GM12878 (cell line): ENCODE measurements around the gene BAZ1B. TPM values are rescaled to one million over a fixed set of nuclear protein-coding genes. Genes with fewer than 3 reads are reported as not detected.

ENCODE experiments used
- ATAC-seq: fragments of 200-7000 bp; cut with Tn5 transposase; 3 replicates; pipeline ENCODE4 v1.9.1; 2020; ENCODE audit warnings: mild to moderate bottlenecking, moderate library complexity
- BruUV-seq: library from RNA; stranded (reverse); fragments of 400-500 nt; replicated peaks from 2 replicates; lab custom pipeline; 2021; lab: Mats Ljungman, UMichigan
- CTCF ChIA-PET: fragments of 300-600 bp; sonication (Branson Sonifier 250); formaldehyde crosslinking; extraction: SDS; loops from one replicate; lab custom pipeline; 2021; ENCODE audit warnings: inconsistent platforms; lab: Yijun Ruan, JAX
- POLR2A ChIA-PET: fragments of 350-600 bp; formaldehyde crosslinking; extraction: SDS; loops from one replicate; lab custom pipeline; 2021; ENCODE audit warnings: inconsistent platforms; lab: Charles Lee
- RAD21 ChIA-PET: fragments of 300-600 bp; sonication (Branson Sonifier 250); formaldehyde crosslinking; loops from one replicate; lab custom pipeline; 2023; ENCODE audit warnings: antibody characterized with exemption; ENCODE audit not compliant: unreplicated experiment; lab: Charles Lee
- SMC1A ChIA-PET: fragments of 300-600 bp; sonication (Branson Sonifier 250); formaldehyde crosslinking; loops from one replicate; lab custom pipeline; 2023; ENCODE audit not compliant: unreplicated experiment, uncharacterized antibody; lab: Charles Lee
- DNase-seq: peaks from one replicate; pipeline ENCODE4 v3.0.0-alpha.2; 2011; ENCODE audit warnings: low read depth, low spot score
- FAIRE-seq: peaks from 3 replicates; lab custom pipeline; 2011; peaks lifted over from hg19 to GRCh38; lab: Jason Lieb, UNC
- H2AFZ ChIP-seq: 2 replicates; pipeline ENCODE4 v1.6.0; 2011; ENCODE audit warnings: low read depth, low read length, control low read depth; ENCODE audit not compliant: control insufficient read depth
- H3K27ac ChIP-seq: 2 replicates; pipeline ENCODE4 v1.5.1; 2011; ENCODE audit warnings: control low read depth; ENCODE audit not compliant: control insufficient read depth, insufficient read depth
- H3K27me3 ChIP-seq, 2 experiments: replicated peaks in 1 of 2; 2 replicates each; pipeline versions ENCODE4 v1.6.0 to v1.6.1; 2011; ENCODE audit warnings: low read length in 1 of 2; ENCODE audit not compliant: control insufficient read depth in 2 of 2, insufficient read depth in 2 of 2
- H3K36me3 ChIP-seq, 2 experiments: 2 replicates each; pipeline ENCODE4 v1.5.1; 2011; ENCODE audit warnings: low read length in 1 of 2; ENCODE audit not compliant: control insufficient read depth in 2 of 2, insufficient read depth in 2 of 2
- H3K4me1 ChIP-seq: 2 replicates; pipeline ENCODE4 v1.6.1; 2011; ENCODE audit warnings: mild to moderate bottlenecking, low read length, moderate library complexity, mixed read lengths; ENCODE audit not compliant: control insufficient read depth, insufficient read depth
- H3K4me2 ChIP-seq: 2 replicates; pipeline ENCODE4 v1.6.0; 2011; ENCODE audit warnings: control low read depth; ENCODE audit not compliant: control insufficient read depth, insufficient read depth
- H3K4me3 ChIP-seq: fragments of 200-600 bp; sonication (generic); 2 replicates; pipeline ENCODE4 v1.5.1; 2016
- H3K79me2 ChIP-seq: 2 replicates; pipeline ENCODE4 v1.6.0; 2011; ENCODE audit warnings: low read length; ENCODE audit not compliant: control insufficient read depth, insufficient read depth
- H3K9ac ChIP-seq: 2 replicates; pipeline ENCODE4 v1.8.0; 2011; ENCODE audit warnings: low read length, control low read depth, mixed read lengths; ENCODE audit not compliant: control insufficient read depth, insufficient read depth
- H3K9me3 ChIP-seq: replicated peaks from 3 replicates; pipeline ENCODE4 v1.5.1; 2011; ENCODE audit warnings: mild to moderate bottlenecking, low read length; ENCODE audit not compliant: control insufficient read depth, insufficient read depth
- H4K20me1 ChIP-seq: 2 replicates; pipeline ENCODE4 v1.6.0; 2011; ENCODE audit not compliant: control insufficient read depth, insufficient read depth
- CHD1 ChIP-seq: IDR thresholded peaks from 2 replicates; pipeline ENCODE4 v1.6.1; 2012; ENCODE audit warnings: low read depth, low read length, improper control_type of control experiment
- EED ChIP-seq: sonication (generic); IDR thresholded peaks from 2 replicates; pipeline ENCODE4 v1.6.1; 2016; ENCODE audit warnings: antibody characterized with exemption, low read depth
- EP300 ChIP-seq, 2 experiments: fragments of 150-350 bp in 1 of 2; IDR thresholded peaks; 2 replicates each; pipeline ENCODE4 v1.6.1; 2011 to 2012; ENCODE audit warnings: low read depth in 2 of 2, low read length in 2 of 2, borderline replicate concordance in 1 of 2, improper control_type of control experiment in 1 of 2, inconsistent platforms in 1 of 2; ENCODE audit not compliant: control insufficient read depth in 1 of 2
- ETV6 ChIP-seq, 2 experiments: fragments of 450-650 bp in 1 of 2; IDR thresholded peaks in 1 of 2; conservative IDR thresholded peaks in 1 of 2; 2 replicates each; pipeline ENCODE4 v1.6.1; 2014; ENCODE audit warnings: antibody characterized with exemption in 1 of 2, borderline replicate concordance in 1 of 2, low read depth in 1 of 2, mild to moderate bottlenecking in 1 of 2, moderate library complexity in 1 of 2
- MTA3 ChIP-seq: IDR thresholded peaks from 2 replicates; pipeline ENCODE4 v1.6.1; 2012; ENCODE audit warnings: low read length, inconsistent platforms, borderline replicate concordance
- MXI1 ChIP-seq: fragments of 150-350 bp; IDR thresholded peaks from 2 replicates; pipeline ENCODE4 v1.6.1; 2011; ENCODE audit warnings: low read depth, mild to moderate bottlenecking, inconsistent platforms, low read length, improper control_type of control experiment
- NR2F1 ChIP-seq: fragments of 450-650 bp; conservative IDR thresholded peaks from 2 replicates; pipeline ENCODE4 v1.6.1; 2017; ENCODE audit warnings: mild to moderate bottlenecking
- PAX8 ChIP-seq: fragments of 450-650 bp; IDR thresholded peaks from 2 replicates; pipeline ENCODE4 v1.6.1; 2017; ENCODE audit warnings: mild to moderate bottlenecking, moderate library complexity
- RBBP5 ChIP-seq: fragments of 200-600 bp; sonication (generic); conservative IDR thresholded peaks from 2 replicates; pipeline ENCODE4 v1.6.1; 2016
- RELA ChIP-seq: fragments of 450-650 bp; IDR thresholded peaks from 2 replicates; pipeline ENCODE4 v1.8.0; 2014; ENCODE audit warnings: borderline replicate concordance; ENCODE audit not compliant: partially characterized antibody
- TBL1XR1 ChIP-seq: IDR thresholded peaks from 2 replicates; pipeline ENCODE4 v1.6.1; 2012; ENCODE audit warnings: low read depth, low read length, improper control_type of control experiment
- WGBS: methylation state at CpG from one replicate; pipeline ENCODE4 v1.1.6; 2016; ENCODE audit warnings: low lambda C conversion rate; ENCODE audit not compliant: insufficient replicate concordance, insufficient coverage; ENCODE audit errors: missing lambda C conversion rate; 5-methylcytosine and 5-hydroxymethylcytosine counted together
- in situ Hi-C: fragments of 300-500 bp; cut with MboI; formaldehyde crosslinking; loops from 9 replicates; pipeline ENCODE4 v1.14.3; 2018; ENCODE audit warnings: mixed read lengths
- intact Hi-C: fragments of 100-400 bp; cut with micrococcal nuclease; formaldehyde crosslinking; loops from one replicate; pipeline ENCODE4 v1.14.2; 2022; ENCODE audit not compliant: unreplicated experiment
- polyA plus RNA-seq, 11 experiments: library from polyadenylated mRNA; depleted of rRNA in 4 of 11; unstranded in 6 of 11; stranded (reverse) in 5 of 11; fragments of >200 nt; fragmentation: Nextera tagmentation in 4 of 11; fragmentation: Illumina TruSeq in 1 of 11; extraction: Ambion mirVana in 4 of 11; extraction: Trizol in 1 of 11; gene quantifications; 1 replicate in 1 of 11; 2 replicates in 10 of 11; pipeline versions ENCODE4 v1.2.1 to v1.2.3, GENCODE V29; 2011 to 2016; ENCODE audit warnings: inconsistent platforms in 2 of 11, missing spikeins in 2 of 11, low read depth in 1 of 11
- total RNA-seq, 4 experiments: library from RNA; depleted of rRNA in 3 of 4; stranded (reverse); fragments of >200 nt in 3 of 4; fragmentation: Illumina TruSeq in 1 of 4; extraction: Trizol in 1 of 4; gene quantifications; 2 replicates each; pipeline versions ENCODE4 v1.2.1 to v1.2.3, GENCODE V29; 2013 to 2021
- TF ChIP-seq, protein P1 (sequence below): IDR thresholded peaks from 2 replicates; pipeline ENCODE4 v1.6.1; 2011; ENCODE audit warnings: mild to moderate bottlenecking, low read depth, low read length, moderate library complexity; ENCODE audit not compliant: insufficient replicate concordance
- TF ChIP-seq, protein P2 (sequence below): fragments of 450-650 bp; IDR thresholded peaks from 2 replicates; pipeline ENCODE4 v1.6.1; 2018; ENCODE audit warnings: mild to moderate bottlenecking, low read depth, moderate library complexity; ENCODE audit not compliant: partially characterized antibody
- TF ChIP-seq, protein P3 (sequence below): fragments of 150-350 bp; IDR thresholded peaks from 2 replicates; pipeline ENCODE4 v1.6.1; 2016; ENCODE audit warnings: low read depth, low read length

Gene BAZ1B
- total and polyA plus RNA-seq, 10 of the 15 experiments (the other 5 are each of a cell fraction or from before 2014, with no cell fraction given), result 14.0 to 77.4 (median 36.2) TPM

DNA sequence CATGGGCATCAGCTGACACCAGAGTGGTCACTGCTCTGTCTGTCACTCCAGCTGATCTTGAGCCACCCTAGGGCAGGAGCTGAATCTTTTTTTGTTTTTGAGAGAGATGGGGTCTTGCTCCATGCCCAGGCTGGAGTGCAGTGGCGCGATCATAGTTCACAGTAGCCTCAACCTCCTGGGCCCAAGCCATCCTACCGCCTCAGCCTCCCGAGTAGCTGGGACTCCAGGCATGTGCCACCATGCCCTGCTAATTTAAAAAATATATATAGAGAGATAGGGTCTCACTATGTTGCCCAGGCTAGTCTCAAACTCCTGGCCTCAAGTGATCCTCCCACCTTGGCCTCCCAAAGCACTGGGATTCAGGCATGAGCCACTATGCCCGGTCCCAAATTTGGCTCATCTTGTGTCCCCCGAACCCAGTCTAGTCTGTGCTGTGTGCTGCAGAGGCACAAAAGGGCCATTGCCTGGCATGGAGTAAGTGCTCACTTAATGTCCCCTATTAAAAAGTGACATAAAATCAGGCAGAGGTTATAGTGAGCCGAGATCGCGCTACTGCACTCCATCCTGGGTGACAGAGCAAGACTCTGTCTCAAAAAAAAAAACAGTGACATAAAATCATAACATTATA, 96.6 kb downstream of the BAZ1B start:
- no peaks in the 10 kb centered on the region for H3K36me3 ChIP-seq
- CTCF ChIA-PET, result interaction anchor here (1.1 to 1.3 kb wide), 2 partner anchors 26 to 100 kb away, joined by 3 read pairs; no protein-coding TSS in a partner anchor
- no peaks in the 10 kb centered on the region for H3K79me2 ChIP-seq
- no peaks in the 10 kb centered on the region for H3K27me3 ChIP-seq
- no peak overlapping the region for H2AFZ ChIP-seq
- no peaks in the 10 kb centered on the region for H4K20me1 ChIP-seq
- DNase-seq, result no peak
- H3K9ac ChIP-seq, result no peak overlapping the region
- POLR2A ChIA-PET, result no interaction called here
- SMC1A ChIA-PET, result interaction anchor here (1.7 kb wide), 1 partner anchor 21 kb away, joined by 3 read pairs; no protein-coding TSS in a partner anchor
- 93% methylated on average over 9 of the region's 9 CpGs for WGBS
- in situ Hi-C loops (no loop called here), intact Hi-C loops (no loop called here)
- H3K4me3 ChIP-seq, result no peak overlapping the region
- ATAC-seq, result no peak
- no peaks in the 10 kb centered on the region for H3K9me3 ChIP-seq
- no peaks in the 10 kb centered on the region for H3K4me1 ChIP-seq
- H3K27ac ChIP-seq, result no peak overlapping the region
- no peak for FAIRE-seq
- RAD21 ChIA-PET, result no interaction called here
- BruUV-seq, result no TSS peak
- no peak overlapping the region for H3K4me2 ChIP-seq
- TF ChIP-seq MTA3 (no peak), CHD1 (no peak), RBBP5 (no peak), EED (no peak), RELA (no peak), PAX8 (no peak), MXI1 (no peak), EP300 (IDR thresholded peaks at IDR 0.05; ENCODE audit: borderline replicate concordance in 1 of 2, control insufficient read depth in 1 of 2, low read depth in 2 of 2, low read length in 2 of 2) (no peak), NR2F1 (no peak), TBL1XR1 (no peak), ETV6 (conservative IDR thresholded peaks at IDR 0.05 in 1 of 2, IDR thresholded peaks at IDR 0.05 in 1 of 2; ENCODE audit: borderline replicate concordance in 1 of 2, low read depth in 1 of 2) (no peak)
- TF ChIP-seq, protein P1, sequence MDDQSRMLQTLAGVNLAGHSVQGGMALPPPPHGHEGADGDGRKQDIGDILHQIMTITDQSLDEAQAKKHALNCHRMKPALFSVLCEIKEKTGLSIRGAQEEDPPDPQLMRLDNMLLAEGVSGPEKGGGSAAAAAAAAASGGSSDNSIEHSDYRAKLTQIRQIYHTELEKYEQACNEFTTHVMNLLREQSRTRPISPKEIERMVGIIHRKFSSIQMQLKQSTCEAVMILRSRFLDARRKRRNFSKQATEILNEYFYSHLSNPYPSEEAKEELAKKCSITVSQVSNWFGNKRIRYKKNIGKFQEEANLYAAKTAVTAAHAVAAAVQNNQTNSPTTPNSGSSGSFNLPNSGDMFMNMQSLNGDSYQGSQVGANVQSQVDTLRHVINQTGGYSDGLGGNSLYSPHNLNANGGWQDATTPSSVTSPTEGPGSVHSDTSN, result no peak
- TF ChIP-seq, protein P2, sequence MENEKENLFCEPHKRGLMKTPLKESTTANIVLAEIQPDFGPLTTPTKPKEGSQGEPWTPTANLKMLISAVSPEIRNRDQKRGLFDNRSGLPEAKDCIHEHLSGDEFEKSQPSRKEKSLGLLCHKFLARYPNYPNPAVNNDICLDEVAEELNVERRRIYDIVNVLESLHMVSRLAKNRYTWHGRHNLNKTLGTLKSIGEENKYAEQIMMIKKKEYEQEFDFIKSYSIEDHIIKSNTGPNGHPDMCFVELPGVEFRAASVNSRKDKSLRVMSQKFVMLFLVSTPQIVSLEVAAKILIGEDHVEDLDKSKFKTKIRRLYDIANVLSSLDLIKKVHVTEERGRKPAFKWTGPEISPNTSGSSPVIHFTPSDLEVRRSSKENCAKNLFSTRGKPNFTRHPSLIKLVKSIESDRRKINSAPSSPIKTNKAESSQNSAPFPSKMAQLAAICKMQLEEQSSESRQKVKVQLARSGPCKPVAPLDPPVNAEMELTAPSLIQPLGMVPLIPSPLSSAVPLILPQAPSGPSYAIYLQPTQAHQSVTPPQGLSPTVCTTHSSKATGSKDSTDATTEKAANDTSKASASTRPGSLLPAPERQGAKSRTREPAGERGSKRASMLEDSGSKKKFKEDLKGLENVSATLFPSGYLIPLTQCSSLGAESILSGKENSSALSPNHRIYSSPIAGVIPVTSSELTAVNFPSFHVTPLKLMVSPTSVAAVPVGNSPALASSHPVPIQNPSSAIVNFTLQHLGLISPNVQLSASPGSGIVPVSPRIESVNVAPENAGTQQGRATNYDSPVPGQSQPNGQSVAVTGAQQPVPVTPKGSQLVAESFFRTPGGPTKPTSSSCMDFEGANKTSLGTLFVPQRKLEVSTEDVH, result no peak
- TF ChIP-seq, protein P3, sequence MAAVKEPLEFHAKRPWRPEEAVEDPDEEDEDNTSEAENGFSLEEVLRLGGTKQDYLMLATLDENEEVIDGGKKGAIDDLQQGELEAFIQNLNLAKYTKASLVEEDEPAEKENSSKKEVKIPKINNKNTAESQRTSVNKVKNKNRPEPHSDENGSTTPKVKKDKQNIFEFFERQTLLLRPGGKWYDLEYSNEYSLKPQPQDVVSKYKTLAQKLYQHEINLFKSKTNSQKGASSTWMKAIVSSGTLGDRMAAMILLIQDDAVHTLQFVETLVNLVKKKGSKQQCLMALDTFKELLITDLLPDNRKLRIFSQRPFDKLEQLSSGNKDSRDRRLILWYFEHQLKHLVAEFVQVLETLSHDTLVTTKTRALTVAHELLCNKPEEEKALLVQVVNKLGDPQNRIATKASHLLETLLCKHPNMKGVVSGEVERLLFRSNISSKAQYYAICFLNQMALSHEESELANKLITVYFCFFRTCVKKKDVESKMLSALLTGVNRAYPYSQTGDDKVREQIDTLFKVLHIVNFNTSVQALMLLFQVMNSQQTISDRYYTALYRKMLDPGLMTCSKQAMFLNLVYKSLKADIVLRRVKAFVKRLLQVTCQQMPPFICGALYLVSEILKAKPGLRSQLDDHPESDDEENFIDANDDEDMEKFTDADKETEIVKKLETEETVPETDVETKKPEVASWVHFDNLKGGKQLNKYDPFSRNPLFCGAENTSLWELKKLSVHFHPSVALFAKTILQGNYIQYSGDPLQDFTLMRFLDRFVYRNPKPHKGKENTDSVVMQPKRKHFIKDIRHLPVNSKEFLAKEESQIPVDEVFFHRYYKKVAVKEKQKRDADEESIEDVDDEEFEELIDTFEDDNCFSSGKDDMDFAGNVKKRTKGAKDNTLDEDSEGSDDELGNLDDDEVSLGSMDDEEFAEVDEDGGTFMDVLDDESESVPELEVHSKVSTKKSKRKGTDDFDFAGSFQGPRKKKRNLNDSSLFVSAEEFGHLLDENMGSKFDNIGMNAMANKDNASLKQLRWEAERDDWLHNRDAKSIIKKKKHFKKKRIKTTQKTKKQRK, result no peak
